CD4-positive, alpha-beta T cell treated with Interleukin-15 for 4 hours (primary cell): ENCODE measurements around the gene GAST.
A peak's percentile ranks its signal among the peaks of the same experiment; 100 is the strongest.

ENCODE experiments used
- DNase-seq: peaks from one replicate; pipeline ENCODE4 v3.0.0-alpha.2; 2020; ENCODE audit warnings: low spot score

Gene GAST

DNA sequence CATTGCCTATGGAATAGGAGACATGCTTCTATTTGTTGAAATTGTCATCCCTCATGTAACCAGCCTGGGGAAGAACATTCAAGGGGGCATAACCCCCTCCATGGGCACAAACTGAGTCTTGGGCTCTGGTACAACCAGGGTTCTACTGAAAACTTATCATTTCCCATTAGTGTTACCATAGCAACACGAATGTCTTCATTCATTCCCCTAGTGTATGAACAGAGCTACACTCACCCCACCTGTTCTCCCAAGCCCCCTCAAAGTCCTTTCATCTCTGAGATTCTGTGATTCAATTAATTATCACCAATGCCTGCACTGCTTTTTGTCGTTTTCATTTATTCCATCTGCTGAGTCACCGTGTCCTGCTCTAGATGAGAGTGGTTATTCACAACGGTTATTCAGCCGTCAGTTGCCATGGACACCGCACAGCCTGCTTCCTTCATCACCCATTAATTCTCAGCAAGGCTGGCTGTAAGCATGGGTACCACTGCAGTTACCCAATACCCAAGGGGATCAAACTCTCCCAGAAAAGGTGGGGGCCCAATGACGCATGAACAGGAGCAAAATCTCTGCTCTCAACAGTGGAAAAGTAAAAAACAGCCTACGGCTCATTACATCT is 1.6 kb upstream of the GAST start:
- DNase-seq, result no peak

- peak; percentile 26 for DNase-seq
These were observed 5.5 kb downstream of the GAST start for GRCh38 chr17:41717408-41718286.

DNA sequence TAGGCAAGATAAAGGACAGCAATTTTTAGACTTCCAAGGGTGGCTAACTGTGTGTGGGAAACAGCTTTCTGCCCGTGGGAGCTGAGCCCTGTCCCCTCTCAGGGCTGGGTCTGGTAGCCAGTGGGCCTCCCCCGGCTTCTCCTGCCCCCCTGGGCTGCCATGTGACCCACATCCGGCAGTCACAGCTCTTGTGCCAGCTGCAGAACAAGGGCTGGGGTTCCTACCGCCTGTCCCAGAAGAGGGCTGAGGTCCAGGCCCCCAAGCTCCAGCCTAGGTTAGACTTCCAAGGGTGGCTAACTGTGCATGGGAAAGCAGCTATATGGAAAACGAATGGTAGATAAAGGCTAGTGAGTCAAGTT is 6.1 kb downstream of the GAST start:
- DNase-seq, result no peak

DNA sequence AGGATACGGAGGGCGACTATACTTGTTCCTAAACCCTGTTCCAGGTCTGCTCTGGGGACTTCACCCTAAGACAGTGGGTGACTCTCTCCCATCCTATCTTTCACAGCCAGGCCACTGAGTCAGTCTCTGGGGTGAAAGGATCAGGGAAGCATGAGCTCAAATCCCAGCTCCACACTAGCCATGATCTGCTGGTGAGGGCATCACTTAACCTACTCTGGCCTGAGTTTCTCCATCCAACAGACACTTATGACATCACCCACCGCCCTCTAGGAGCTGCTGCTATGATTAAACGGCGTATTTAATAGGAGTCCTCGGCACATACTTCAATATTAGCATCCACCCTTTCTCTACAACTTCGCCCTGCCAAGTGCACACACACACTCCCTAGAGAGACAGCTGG is 10.1 kb downstream of the GAST start:
- no peak for DNase-seq

DNA sequence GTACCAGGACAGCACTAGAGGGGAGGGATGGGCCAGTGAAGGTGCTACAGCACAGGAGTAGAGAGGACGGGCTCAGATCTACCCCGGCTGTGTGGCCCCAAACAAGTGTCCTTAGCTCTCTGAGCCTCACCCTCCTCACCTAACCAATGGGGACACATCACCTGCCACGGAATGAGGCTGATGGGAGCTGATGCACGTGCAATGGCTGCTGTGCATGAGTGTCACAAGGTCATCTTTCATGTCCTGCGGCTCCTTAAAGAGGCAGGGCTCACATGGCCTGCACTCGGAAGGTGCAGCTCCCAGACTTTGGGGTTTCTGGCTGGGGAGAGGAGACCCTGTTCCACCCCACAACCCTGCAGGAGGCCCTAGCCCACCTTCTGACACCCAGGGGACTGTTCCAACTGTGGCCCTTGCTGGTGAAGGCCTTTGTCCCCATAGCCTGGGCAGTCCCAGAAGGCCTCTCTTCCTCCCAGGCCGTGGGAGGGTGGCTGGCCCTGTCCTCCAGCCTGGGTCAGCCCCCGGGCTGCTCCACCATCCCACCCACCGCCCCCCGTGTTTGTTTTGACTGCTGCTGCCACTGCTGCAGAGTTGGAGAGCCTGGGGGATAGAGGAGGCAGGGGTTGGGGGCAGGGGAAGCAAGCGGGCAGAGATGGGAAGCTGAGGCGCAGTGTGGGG is 11.8 kb downstream of the GAST start:
- DNase-seq, result no peak

GRCh38 chr17:41724476-41725050 is 12.4 kb downstream of the GAST start:
- DNase-seq, result no peak

- no peak for DNase-seq
These were observed 13.0 kb downstream of the GAST start for GRCh38 chr17:41725134-41725533.

DNA sequence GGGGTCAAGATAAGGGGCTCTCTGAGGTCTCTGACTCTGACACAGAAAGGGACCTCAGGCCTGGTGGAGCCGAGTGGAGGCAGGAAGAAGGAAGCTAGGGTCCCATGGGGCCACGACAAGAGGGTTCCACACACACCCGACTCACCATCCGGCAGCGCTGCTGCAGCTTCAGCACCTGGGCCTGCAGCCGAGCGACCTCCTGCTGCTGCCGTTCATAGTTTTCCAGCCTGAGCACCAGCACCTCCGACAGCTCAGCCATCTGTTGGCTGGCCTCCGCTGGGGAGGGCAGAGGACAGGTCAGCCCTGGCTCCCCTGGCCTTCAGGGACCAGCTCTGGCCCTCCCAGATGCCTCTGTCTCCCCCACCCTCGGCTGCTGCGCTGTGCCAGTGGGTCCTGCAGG is 15.9 kb downstream of the GAST start:
- no peak for DNase-seq

DNA sequence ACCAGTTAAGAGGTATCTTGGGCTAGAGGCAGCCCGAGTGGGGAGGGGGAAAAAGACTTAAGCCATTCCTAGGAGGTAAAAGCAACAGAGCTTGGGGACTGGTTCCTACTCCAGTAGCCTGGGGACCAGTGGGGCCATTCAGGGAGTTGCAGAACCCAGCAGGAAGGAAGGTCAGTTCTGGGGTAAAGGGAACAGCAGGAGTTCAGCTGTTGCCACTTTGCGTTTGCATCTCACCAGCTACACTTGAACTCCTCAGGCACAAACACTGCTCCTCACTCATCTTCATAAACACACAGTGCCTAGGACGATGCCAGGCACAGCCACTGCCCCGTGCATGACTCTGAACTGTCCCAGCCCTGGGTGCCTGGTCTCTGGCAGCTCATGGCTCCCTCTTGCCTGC is 18.3 kb downstream of the GAST start:
- no peak for DNase-seq

GRCh38 chr17:41731836-41732235 is 19.7 kb downstream of the GAST start:
- no peak for DNase-seq

DNA sequence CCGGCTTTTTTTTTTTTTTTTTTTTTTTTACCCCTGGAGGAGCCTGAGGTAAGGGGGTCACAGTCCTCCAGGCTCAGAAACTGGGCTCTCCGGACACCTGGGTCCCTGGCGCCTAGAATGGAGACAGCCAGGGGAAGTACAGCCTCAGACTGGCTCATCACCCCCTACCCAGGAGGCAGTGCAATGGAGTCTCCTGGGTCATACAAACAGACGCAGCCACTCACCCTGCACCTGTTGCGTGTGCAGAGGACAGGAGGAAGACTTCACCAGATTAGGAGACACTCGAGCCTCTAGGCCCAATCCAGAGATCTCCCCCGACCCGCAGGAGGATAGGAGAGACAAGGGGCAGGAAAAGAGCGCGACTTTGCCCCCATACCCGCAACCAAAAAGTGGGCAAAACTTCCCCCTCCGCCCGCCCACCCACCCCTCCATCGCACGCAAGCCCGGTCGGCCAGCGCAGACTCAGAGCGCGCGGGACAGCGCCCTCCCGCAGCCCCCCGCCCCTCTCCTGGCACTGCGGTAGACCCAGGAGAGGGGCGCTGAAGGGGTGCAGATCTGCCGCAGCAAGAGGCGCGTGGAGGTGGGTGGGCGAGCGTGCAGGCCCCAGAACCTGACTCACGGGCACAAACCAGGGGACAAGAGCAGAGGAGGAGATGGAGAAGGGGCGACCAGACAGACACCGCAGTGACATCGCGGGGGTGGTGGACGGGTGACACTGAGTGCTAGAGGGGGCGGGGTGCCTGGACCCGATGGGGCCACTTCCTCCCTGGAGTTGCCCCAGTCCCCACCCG is 21.4 kb downstream of the GAST start:
- DNase-seq, result no peak

DNA sequence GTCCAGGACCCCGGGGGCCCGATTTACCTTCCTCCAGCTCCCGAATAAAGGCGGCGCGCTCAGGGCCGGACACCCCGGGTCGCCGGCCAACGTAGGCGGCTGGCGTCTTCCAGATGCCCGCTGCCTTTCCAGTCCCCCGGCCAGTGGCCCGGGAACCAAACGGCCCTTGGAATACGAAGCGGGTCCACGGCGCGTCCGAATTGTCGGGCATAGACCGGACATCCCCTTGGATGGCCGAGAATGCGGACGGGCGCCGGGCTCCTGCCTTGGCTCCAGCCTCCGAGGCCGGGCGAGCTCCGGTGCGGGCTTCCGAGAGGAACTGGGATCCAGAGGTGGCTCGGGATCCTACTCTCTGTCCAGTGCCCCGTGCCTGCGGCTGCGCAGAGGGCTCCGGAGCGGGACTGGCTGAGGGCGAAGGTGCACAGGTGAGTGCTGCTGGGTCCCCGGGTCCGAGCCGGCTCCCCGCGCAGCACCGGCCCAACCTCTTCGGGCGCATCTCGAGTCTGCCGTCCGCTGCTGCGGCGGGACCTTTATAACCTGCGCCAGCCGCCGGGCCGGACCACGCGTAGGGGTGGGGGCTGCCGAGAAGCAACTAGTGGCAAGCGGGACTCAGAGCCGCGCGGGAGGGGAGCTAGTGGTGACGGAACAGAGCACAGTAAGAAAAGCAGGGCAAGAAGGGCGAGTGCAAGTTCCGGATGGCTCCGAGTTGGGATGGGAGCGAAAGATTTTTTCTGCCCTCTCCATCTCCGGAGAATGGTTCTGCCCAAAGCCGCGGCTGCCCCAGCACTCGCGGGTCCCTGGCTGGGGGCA is 22.2 kb downstream of the GAST start, which contains the start of gene HAP1:
HAP1 (minus strand) TSS at position 505 of the 810 bp plus-strand sequence; CDS start at position 496, 9 bp downstream.
- no peak for DNase-seq

GRCh38 chr17:41734949-41735313 is 22.8 kb downstream of the GAST start:
- no peak for DNase-seq

DNA sequence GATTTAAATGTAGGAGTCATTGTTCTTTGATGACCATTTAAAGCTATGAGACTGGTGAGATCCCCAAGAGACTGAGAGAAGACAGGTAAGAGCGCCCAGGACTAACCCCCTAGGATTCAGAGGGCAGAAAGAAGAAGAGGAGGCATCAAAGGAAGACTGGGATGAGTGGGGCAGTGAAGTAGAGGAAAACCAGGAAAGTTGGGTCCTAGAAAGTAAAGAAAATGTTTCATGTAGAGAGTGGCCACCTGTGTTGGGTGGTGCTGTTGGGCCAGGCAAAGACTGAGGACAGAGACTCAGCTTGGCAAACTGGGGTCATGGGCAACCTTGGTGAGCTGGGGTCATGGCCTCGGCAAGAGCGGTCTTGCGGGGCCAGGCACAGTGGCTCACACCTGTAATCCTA is 23.6 kb downstream of the GAST start:
- no peak for DNase-seq

GRCh38 chr17:41736983-41737679 is 25.0 kb downstream of the GAST start:
- no peak for DNase-seq

DNA sequence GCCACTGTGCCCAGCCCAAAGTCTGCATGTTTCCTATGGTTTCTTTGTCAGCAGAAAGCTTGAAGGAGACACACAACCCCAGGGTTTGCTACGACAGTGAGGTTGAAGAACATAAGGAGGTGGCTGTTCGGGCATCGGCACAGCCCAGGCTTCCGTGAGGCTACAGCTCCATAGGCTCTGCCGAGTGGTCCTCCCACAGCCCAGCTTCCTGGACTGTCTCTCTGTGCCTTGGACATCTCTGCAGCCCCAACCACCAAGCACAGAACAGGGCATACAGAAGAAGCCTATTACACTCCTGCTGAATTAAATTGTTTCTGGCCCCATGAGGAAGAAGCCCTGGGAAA is 25.5 kb downstream of the GAST start:
- DNase-seq, result no peak

DNA sequence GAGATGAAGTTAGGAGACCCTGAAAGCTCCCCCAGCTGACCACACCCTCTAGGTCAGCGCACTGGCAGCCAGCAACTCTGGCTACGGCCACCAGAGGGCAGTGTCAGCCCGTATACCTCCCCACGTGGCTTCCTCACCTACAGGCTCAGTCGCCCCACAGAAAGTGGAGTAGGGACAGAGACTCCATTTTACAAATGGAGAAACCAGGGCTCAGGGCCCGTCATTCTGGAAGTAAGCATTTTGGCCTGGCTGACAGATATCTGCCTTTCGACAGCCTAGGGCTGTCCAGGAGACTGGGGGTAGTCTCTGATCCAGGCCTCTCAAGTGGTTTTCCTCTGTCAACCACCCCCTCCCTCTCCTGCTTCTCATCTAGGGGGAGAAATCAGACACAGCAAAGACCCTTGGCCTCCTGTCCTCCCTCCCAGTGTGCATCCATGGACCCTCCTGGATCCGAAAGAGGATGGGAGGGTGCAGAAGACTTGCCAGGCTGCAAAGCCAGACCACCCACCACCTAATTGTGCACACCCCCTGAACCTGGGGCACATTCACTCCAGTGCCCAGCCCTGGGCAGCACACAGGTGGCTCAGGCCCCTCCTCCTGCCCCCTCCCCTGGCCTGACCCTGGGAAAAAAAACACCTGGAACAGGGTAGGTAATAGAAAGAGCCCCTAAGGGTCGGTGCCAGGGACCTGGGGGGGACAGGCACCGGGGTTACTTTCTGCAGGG is 26.1 kb downstream of the GAST start:
- DNase-seq, result peak; percentile 77

- no peak for DNase-seq
These were observed 26.6 kb downstream of the GAST start for GRCh38 chr17:41738801-41739112.

DNA sequence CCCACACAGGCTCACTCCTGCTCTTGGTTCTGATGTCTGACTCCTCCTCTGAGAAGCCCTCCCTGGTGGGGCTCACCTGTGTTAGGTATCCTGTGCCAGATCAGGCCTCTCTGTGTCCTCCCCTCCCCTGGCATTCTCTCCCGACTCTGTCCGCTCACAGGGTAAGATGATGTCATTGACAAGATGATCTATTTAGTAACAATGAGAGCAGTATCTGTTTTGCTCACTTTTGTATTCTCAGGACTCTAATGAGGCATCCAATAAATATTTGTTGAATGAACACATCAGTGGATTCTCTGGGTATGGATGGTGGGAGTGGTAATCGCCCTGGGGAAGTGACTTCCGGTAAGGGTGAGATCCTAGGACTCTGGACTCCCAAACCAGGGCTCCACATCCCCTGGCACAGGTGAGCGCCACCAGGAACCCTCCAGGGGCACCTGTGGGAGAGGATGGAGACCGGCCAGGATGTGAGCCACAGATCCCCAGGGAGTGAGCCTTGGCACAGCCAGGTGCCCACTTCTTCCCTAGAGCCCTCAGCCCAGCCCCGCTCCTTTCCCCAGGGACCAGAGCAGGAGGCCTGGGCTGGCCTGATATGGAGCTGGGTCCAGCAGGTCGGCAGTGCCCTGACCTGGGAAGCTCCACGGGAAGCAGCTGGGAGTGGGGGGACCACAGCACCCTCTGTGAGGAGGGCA is 27.7 kb downstream of the GAST start:
- DNase-seq, result no peak

DNA sequence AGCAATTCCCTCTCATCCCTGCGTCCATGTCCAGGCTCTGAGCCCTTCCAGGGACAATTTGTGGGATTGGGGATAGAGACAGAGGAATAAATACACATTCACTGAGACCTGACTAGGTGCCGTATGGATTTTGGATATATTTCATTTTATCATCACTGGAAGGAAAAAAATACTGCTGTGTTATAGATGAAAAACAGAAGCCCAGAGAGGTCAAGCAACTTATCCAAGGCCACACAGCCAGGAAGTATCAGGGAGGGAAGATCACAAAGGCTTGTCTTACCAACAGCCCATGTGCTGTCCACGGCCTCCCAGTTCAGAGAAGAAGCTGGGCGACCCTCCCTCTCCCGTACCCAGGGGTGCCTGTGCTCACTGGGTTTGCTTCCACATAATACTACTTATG is 28.4 kb downstream of the GAST start:
- DNase-seq, result no peak
